ENCODE data around the gene KIF3B.
"Not testable (repeated sequence)": the region's sequence is repeated elsewhere in the genome, so short reads cannot be mapped to it uniquely, and the experiment has no call there.

The KIF3B gene

GRCh38 chr20:32277361-32278198 lies at the start of gene KIF3B:
Gene KIF3B, plus strand, starts transcription at chr20:32277651. Its CDS starts 32,127 bp downstream, at chr20:32309778.
- DNase-seq (ENCODE audit: low spot score), result peak; percentile 96

- no peak for DNase-seq (ENCODE audit: low spot score)
Measured at GRCh38 chr20:32227744-32228688, 49.4 kb upstream of the KIF3B start.

- no peak for DNase-seq (ENCODE audit: low spot score)
Measured at GRCh38 chr20:32229251-32229747, 48.2 kb upstream of the KIF3B start.

GRCh38 chr20:32230707-32231106 lies 46.7 kb upstream of the KIF3B start:
- DNase-seq (ENCODE audit: low spot score), result no peak

GRCh38 chr20:32231245-32231644 lies 46.2 kb upstream of the KIF3B start:
- DNase-seq (ENCODE audit: low spot score), result no peak

GRCh38 chr20:32231847-32232246 lies 45.6 kb upstream of the KIF3B start:
- no peak for DNase-seq (ENCODE audit: low spot score)

GRCh38 chr20:32232326-32232886 lies 45.0 kb upstream of the KIF3B start:
- DNase-seq (ENCODE audit: low spot score), result no peak

GRCh38 chr20:32233286-32233685 lies 44.2 kb upstream of the KIF3B start:
- DNase-seq (ENCODE audit: low spot score), result no peak

- DNase-seq (ENCODE audit: low spot score), result no peak
Measured at GRCh38 chr20:32234135-32234808, 43.2 kb upstream of the KIF3B start.

- no peak for DNase-seq (ENCODE audit: low spot score)
Measured at GRCh38 chr20:32235331-32236047, 42.0 kb upstream of the KIF3B start.

GRCh38 chr20:32236048-32236533 lies 41.4 kb upstream of the KIF3B start:
- no peak for DNase-seq (ENCODE audit: low spot score)

- DNase-seq (ENCODE audit: low spot score), result no peak
Measured at GRCh38 chr20:32236819-32237218, 40.6 kb upstream of the KIF3B start.

GRCh38 chr20:32237419-32237818 lies 40.0 kb upstream of the KIF3B start:
- DNase-seq (ENCODE audit: low spot score), result no peak

GRCh38 chr20:32238483-32239425 lies 38.7 kb upstream of the KIF3B start:
- no peak for DNase-seq (ENCODE audit: low spot score)

GRCh38 chr20:32240205-32240604 lies 37.2 kb upstream of the KIF3B start:
- no peak for DNase-seq (ENCODE audit: low spot score)

- no peak for DNase-seq (ENCODE audit: low spot score)
Measured at GRCh38 chr20:32241807-32242206, 35.6 kb upstream of the KIF3B start.

- DNase-seq (ENCODE audit: low spot score), result no peak
Measured at GRCh38 chr20:32244150-32244823, 33.2 kb upstream of the KIF3B start.

- no peak for DNase-seq (ENCODE audit: low spot score)
Measured at GRCh38 chr20:32244959-32245358, 32.5 kb upstream of the KIF3B start.

- DNase-seq (ENCODE audit: low spot score), result not testable (repeated sequence)
Measured at GRCh38 chr20:32246208-32246607, 31.2 kb upstream of the KIF3B start.
